Panc1 (cell line): ENCODE results near the gene MPHOSPH6. TPM values are rescaled to one million over a fixed set of nuclear protein-coding genes. Genes with fewer than 3 reads are reported as not detected.

Experiments used
- ATAC-seq: fragments of 200-7000 bp; cut with Tn5 transposase; 2 replicates; pipeline ENCODE4 v1.9.1; 2020; ENCODE audit warnings: mild to moderate bottlenecking, moderate library complexity
- BruUV-seq: library from RNA; stranded (reverse); fragments of 400-500 nt; replicated peaks from 2 replicates; lab custom pipeline; 2021; lab: Mats Ljungman, UMichigan
- CTCF ChIA-PET: fragments of 300-600 bp; sonication (Branson Sonifier 250); formaldehyde crosslinking; loops from one replicate; lab custom pipeline; 2022; ENCODE audit warnings: antibody characterized with exemption; lab: Charles Lee
- POLR2A ChIA-PET: fragments of 300-600 bp; sonication (Branson Sonifier 250); formaldehyde crosslinking; loops from one replicate; lab custom pipeline; 2022; ENCODE audit warnings: antibody characterized with exemption; lab: Charles Lee
- DNase-seq: peaks from one replicate; pipeline ENCODE4 v3.0.0-alpha.2; 2010; ENCODE audit warnings: low read depth, low spot score
- H3K27ac ChIP-seq: 2 replicates; pipeline ENCODE4 v1.5.1; 2011; ENCODE audit warnings: mild to moderate bottlenecking, low read length, inconsistent platforms
- H3K27me3 ChIP-seq: fragments of 200-500 bp; sonication (Bioruptor generic); 2 replicates; pipeline ENCODE4 v1.6.0; 2014; ENCODE audit warnings: low read length, inconsistent platforms; ENCODE audit not compliant: control insufficient read depth, insufficient read depth
- H3K36me3 ChIP-seq: fragments of 200-500 bp; sonication (Bioruptor generic); 2 replicates; pipeline ENCODE4 v1.5.1; 2014; ENCODE audit warnings: inconsistent platforms, mild to moderate bottlenecking, low read length, moderate library complexity; ENCODE audit not compliant: control insufficient read depth, insufficient read depth
- H3K4me1 ChIP-seq: 2 replicates; pipeline ENCODE4 v1.5.1; 2011; ENCODE audit warnings: inconsistent platforms, mild to moderate bottlenecking, low read length, moderate library complexity; ENCODE audit not compliant: control insufficient read depth, insufficient read depth
- H3K4me3 ChIP-seq, 2 experiments: 2 replicates each; pipeline ENCODE4 v1.5.1; 2011 to 2012; ENCODE audit warnings: low read depth in 2 of 2, low read length in 2 of 2, mild to moderate bottlenecking in 2 of 2, inconsistent platforms in 1 of 2, moderate library complexity in 1 of 2
- H3K9me3 ChIP-seq: fragments of 200-500 bp; sonication (Bioruptor generic); 2 replicates; pipeline ENCODE4 v1.5.1; 2014; ENCODE audit warnings: low read depth, mild to moderate bottlenecking, inconsistent platforms, low read length, moderate library complexity; ENCODE audit not compliant: control insufficient read depth, insufficient read depth
- POLR2AphosphoS5 ChIP-seq: IDR thresholded peaks from 2 replicates; pipeline ENCODE4 v1.6.1; 2012; ENCODE audit warnings: mild to moderate bottlenecking, low read depth, low read length, moderate library complexity
- REST ChIP-seq, 2 experiments: IDR thresholded peaks; 2 replicates each; pipeline ENCODE4 v1.6.1; 2011 to 2012; ENCODE audit warnings: low read depth in 2 of 2, control low read depth in 1 of 2, low read length in 1 of 2, mild to moderate bottlenecking in 1 of 2, moderate library complexity in 1 of 2; ENCODE audit not compliant: insufficient read depth in 1 of 2
- SIN3A ChIP-seq: IDR thresholded peaks from 2 replicates; pipeline ENCODE4 v1.6.1; 2012; ENCODE audit warnings: low read depth, mild to moderate bottlenecking, low read length, moderate library complexity, borderline replicate concordance; ENCODE audit not compliant: insufficient read depth
- TCF7L2 ChIP-seq: IDR thresholded peaks from 2 replicates; pipeline ENCODE4 v1.6.1; 2011; ENCODE audit warnings: mild to moderate bottlenecking, low read depth, low read length, inconsistent platforms
- in situ Hi-C: cut with HindIII; loops from 2 replicates; pipeline ENCODE4 v1.10.0; 2016; ENCODE audit warnings: low sequenced_read_pairs, low pct_unique_long_range_greater_than_20kb
- intact Hi-C: fragments of 100-400 bp; cut with micrococcal nuclease; formaldehyde crosslinking; loops from one replicate; pipeline ENCODE4 v1.10.0; 2022; ENCODE audit not compliant: unreplicated experiment
- total RNA-seq: library from RNA; stranded (reverse); gene quantifications from one replicate; pipeline ENCODE4 v1.2.1, GENCODE V29; 2021; ENCODE audit not compliant: unreplicated experiment

Gene MPHOSPH6
- total RNA-seq, 1 experiment from 2014 or later, result 36.7 TPM

- in situ Hi-C loops, result no loop called here
- no TSS peak for BruUV-seq
- H3K4me1 ChIP-seq, result no peaks in the 10 kb centered on the region
- no peak overlapping the region for H3K4me3 ChIP-seq
- ChIA-PET POLR2A (interaction anchor here (0.5 kb wide), 1 partner anchor 15 kb away, joined by 10 read pairs; the partner anchor contains the start of gene MPHOSPH6), CTCF (interaction anchor here (0.6 kb wide), 1 partner anchor 218 kb away, joined by 3 read pairs; no protein-coding TSS in a partner anchor)
- DNase-seq, result no peak
- H3K27ac ChIP-seq, result no peak overlapping the region
- no peaks in the 10 kb centered on the region for H3K36me3 ChIP-seq
- no peak for TF ChIP-seq POLR2AphosphoS5
- no peak for ATAC-seq
- peaks cover 5% of the 10 kb centered on the region for H3K27me3 ChIP-seq
- intact Hi-C loops, result no loop called here
- H3K9me3 ChIP-seq, result no peaks in the 10 kb centered on the region
These were observed 15.0 kb upstream of the MPHOSPH6 start for GRCh38 chr16:82185012-82185411.

- H3K27me3 ChIP-seq, result peaks cover 5% of the 10 kb centered on the region
- ChIA-PET CTCF (no interaction called here), POLR2A (no interaction called here)
- DNase-seq (no peak), ATAC-seq (no peak)
- H3K4me1 ChIP-seq, result no peaks in the 10 kb centered on the region
- TF ChIP-seq SIN3A, result no peak
- TF ChIP-seq REST (IDR thresholded peaks at IDR 0.05; ENCODE audit: insufficient read depth in 1 of 2, low read depth in 2 of 2, low read length in 1 of 2), result no peak
- no peak for TF ChIP-seq TCF7L2
- TF ChIP-seq POLR2AphosphoS5, result no peak
- intact Hi-C loops (no loop called here), in situ Hi-C loops (no loop called here)
- no TSS peak for BruUV-seq
- no peak overlapping the region for H3K27ac ChIP-seq
- no peaks in the 10 kb centered on the region for H3K9me3 ChIP-seq
- H3K4me3 ChIP-seq, result no peak overlapping the region
- no peaks in the 10 kb centered on the region for H3K36me3 ChIP-seq
These were observed 14.2 kb upstream of the MPHOSPH6 start for GRCh38 chr16:82184213-82184612.

GRCh38 chr16:82183004-82183397, 13.0 kb upstream of the MPHOSPH6 start:
- ATAC-seq (no peak), DNase-seq (no peak)
- Histone ChIP-seq H3K4me1 (no peaks in the 10 kb centered on the region), H3K36me3 (no peaks in the 10 kb centered on the region), H3K4me3 (no peak overlapping the region), H3K27me3 (peaks cover 5% of the 10 kb centered on the region), H3K27ac (no peak overlapping the region), H3K9me3 (no peaks in the 10 kb centered on the region)
- TF ChIP-seq POLR2AphosphoS5, result no peak
- TF ChIP-seq TCF7L2, result no peak
- BruUV-seq, result no TSS peak
- in situ Hi-C loops, result no loop called here
- CTCF ChIA-PET, result no interaction called here
- intact Hi-C loops, result no loop called here
- POLR2A ChIA-PET, result no interaction called here
